Fibroblast of gingiva (primary cell): ENCODE data around the gene SNX24.

ENCODE experiments used
- DNase-seq: peaks from one replicate; pipeline ENCODE4 v3.0.0-alpha.2; 2011; ENCODE audit warnings: low read depth

The SNX24 gene

GRCh38 chr5:122919969-122920368 is 74.6 kb downstream of the SNX24 start:
- DNase-seq: no peak

GRCh38 chr5:122921826-122922225 is 76.4 kb downstream of the SNX24 start:
- no peak for DNase-seq

GRCh38 chr5:122924203-122924602 is 78.8 kb downstream of the SNX24 start:
- peak; percentile 46 for DNase-seq

GRCh38 chr5:122924719-122925395 is 79.4 kb downstream of the SNX24 start:
- no peak for DNase-seq

- no peak for DNase-seq
Observed at GRCh38 chr5:122929001-122929400, 83.6 kb downstream of the SNX24 start.

- DNase-seq: no peak
Observed at GRCh38 chr5:122929980-122930379, 84.6 kb downstream of the SNX24 start.

GRCh38 chr5:122933956-122934355 is 88.5 kb downstream of the SNX24 start:
- no peak for DNase-seq

GRCh38 chr5:122936088-122936487 is 90.7 kb downstream of the SNX24 start:
- DNase-seq: no peak

GRCh38 chr5:122937914-122938313 is 92.5 kb downstream of the SNX24 start:
- DNase-seq: no peak

GRCh38 chr5:122940890-122941289 is 95.5 kb downstream of the SNX24 start:
- no peak for DNase-seq

- no peak for DNase-seq
Observed at GRCh38 chr5:122941737-122942136, 96.3 kb downstream of the SNX24 start.

GRCh38 chr5:122942164-122942914 is 96.9 kb downstream of the SNX24 start:
- no peak for DNase-seq

GRCh38 chr5:122943050-122943698 is 97.8 kb downstream of the SNX24 start:
- no peak for DNase-seq

GRCh38 chr5:122944051-122944450 is 98.6 kb downstream of the SNX24 start:
- DNase-seq: no peak

- DNase-seq: no peak
Observed at GRCh38 chr5:122947372-122947771, 102.0 kb downstream of the SNX24 start.

GRCh38 chr5:122947772-122948171 is 102.4 kb downstream of the SNX24 start:
- DNase-seq: no peak

GRCh38 chr5:122948319-122948718 is 102.9 kb downstream of the SNX24 start:
- no peak for DNase-seq

GRCh38 chr5:122951658-122952057 is 106.2 kb downstream of the SNX24 start:
- DNase-seq: no peak

GRCh38 chr5:122954719-122955118 is 109.3 kb downstream of the SNX24 start:
- DNase-seq: no peak

- DNase-seq: no peak
Observed at GRCh38 chr5:122957457-122957856, 112.0 kb downstream of the SNX24 start.

GRCh38 chr5:122959740-122960445 is 114.5 kb downstream of the SNX24 start:
- no peak for DNase-seq

GRCh38 chr5:122963305-122963704 is 117.9 kb downstream of the SNX24 start:
- no peak for DNase-seq

GRCh38 chr5:122965111-122965510 is 119.7 kb downstream of the SNX24 start:
- no peak for DNase-seq
